ENCODE results near the gene DDX59.

Gene DDX59

GRCh38 chr1:200665861-200666260 is 3.8 kb downstream of the DDX59 start (continued):
- TF ChIP-seq BCL11B (tag by site-specific recombination; IDR thresholded peaks at IDR 0.05; ENCODE audit: low read depth): no peak
- no peak for TF ChIP-seq ZNF248 (tag by site-specific recombination; IDR thresholded peaks at IDR 0.05)

GRCh38 chr1:200660719-200661118 is 9.0 kb downstream of the DDX59 start:
- Histone ChIP-seq H3K4me3 (ENCODE audit: low read depth, low read length) (no peak overlapping the region), H3K9me3 (ENCODE audit: control insufficient read depth, insufficient read depth, low read depth, low read length) (no peaks in the 10 kb centered on the region), H3K27ac (ENCODE audit: extremely low read depth, low read depth, low read length) (no peak overlapping the region), H3K4me1 (ENCODE audit: control insufficient read depth, insufficient read depth, low read length) (no peaks in the 10 kb centered on the region), H3K36me3 (ENCODE audit: control insufficient read depth in 2 of 2, insufficient read depth in 1 of 2, low read length in 2 of 2) (peaks cover 37 to 78% of the 10 kb centered on the region in 2 experiments)
- ChIA-PET CTCF (interaction anchor here (1.3 kb wide), 1 partner anchor 39 kb away, joined by 6 read pairs; no protein-coding TSS in a partner anchor), POLR2A (interaction anchor here (2.6 kb wide), 1 partner anchor 9 kb away, joined by 13 read pairs; the partner anchor contains the start of gene DDX59)
- TF ChIP-seq KLF7 (tag by site-specific recombination; IDR thresholded peaks at IDR 0.05; ENCODE audit: borderline replicate concordance) (no peak), ZFP41 (tag by site-specific recombination; IDR thresholded peaks at IDR 0.05; ENCODE audit: borderline replicate concordance) (no peak), ZNF416 (tag by site-specific recombination; IDR thresholded peaks at IDR 0.05) (no peak), SP3 (tag by site-specific recombination; IDR thresholded peaks at IDR 0.05) (no peak)
- TF ChIP-seq, protein P1, sequence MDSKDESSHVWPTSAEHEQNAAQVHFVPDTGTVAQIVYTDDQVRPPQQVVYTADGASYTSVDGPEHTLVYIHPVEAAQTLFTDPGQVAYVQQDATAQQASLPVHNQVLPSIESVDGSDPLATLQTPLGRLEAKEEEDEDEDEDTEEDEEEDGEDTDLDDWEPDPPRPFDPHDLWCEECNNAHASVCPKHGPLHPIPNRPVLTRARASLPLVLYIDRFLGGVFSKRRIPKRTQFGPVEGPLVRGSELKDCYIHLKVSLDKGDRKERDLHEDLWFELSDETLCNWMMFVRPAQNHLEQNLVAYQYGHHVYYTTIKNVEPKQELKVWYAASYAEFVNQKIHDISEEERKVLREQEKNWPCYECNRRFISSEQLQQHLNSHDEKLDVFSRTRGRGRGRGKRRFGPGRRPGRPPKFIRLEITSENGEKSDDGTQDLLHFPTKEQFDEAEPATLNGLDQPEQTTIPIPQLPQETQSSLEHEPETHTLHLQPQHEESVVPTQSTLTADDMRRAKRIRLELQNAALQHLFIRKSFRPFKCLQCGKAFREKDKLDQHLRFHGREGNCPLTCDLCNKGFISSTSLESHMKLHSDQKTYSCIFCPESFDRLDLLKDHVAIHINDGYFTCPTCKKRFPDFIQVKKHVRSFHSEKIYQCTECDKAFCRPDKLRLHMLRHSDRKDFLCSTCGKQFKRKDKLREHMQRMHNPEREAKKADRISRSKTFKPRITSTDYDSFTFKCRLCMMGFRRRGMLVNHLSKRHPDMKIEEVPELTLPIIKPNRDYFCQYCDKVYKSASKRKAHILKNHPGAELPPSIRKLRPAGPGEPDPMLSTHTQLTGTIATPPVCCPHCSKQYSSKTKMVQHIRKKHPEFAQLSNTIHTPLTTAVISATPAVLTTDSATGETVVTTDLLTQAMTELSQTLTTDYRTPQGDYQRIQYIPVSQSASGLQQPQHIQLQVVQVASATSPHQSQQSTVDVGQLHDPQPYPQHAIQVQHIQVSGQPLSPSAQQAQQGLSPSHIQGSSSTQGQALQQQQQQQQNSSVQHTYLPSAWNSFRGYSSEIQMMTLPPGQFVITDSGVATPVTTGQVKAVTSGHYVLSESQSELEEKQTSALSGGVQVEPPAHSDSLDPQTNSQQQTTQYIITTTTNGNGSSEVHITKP (tag by site-specific recombination; IDR thresholded peaks at IDR 0.05): no peak

GRCh38 chr1:200659269-200659668 is 10.4 kb downstream of the DDX59 start:
- Histone ChIP-seq H3K36me3 (ENCODE audit: control insufficient read depth in 2 of 2, insufficient read depth in 1 of 2, low read length in 2 of 2) (peaks cover 29 to 82% of the 10 kb centered on the region in 2 experiments), H3K9me3 (ENCODE audit: control insufficient read depth, insufficient read depth, low read depth, low read length) (no peaks in the 10 kb centered on the region), H3K4me3 (ENCODE audit: low read depth, low read length) (no peak overlapping the region), H3K4me1 (ENCODE audit: control insufficient read depth, insufficient read depth, low read length) (no peaks in the 10 kb centered on the region), H3K27ac (ENCODE audit: extremely low read depth, low read depth, low read length) (no peak overlapping the region)
- ChIA-PET CTCF (interaction anchor here (0.7 to 1.3 kb wide), 2 partner anchors 20 to 37 kb away, joined by 4 to 6 read pairs; no protein-coding TSS in a partner anchor), POLR2A (interaction anchor here (2.6 kb wide), 1 partner anchor 11 kb away, joined by 13 read pairs; the partner anchor contains the start of gene DDX59)
- 0 out of 2 replicates have a peak, but pooled peaks have one; percentile 51 for TF ChIP-seq ZNF600 (tag by site-specific recombination; IDR thresholded peaks at IDR 0.05)
- TF ChIP-seq, protein P2, sequence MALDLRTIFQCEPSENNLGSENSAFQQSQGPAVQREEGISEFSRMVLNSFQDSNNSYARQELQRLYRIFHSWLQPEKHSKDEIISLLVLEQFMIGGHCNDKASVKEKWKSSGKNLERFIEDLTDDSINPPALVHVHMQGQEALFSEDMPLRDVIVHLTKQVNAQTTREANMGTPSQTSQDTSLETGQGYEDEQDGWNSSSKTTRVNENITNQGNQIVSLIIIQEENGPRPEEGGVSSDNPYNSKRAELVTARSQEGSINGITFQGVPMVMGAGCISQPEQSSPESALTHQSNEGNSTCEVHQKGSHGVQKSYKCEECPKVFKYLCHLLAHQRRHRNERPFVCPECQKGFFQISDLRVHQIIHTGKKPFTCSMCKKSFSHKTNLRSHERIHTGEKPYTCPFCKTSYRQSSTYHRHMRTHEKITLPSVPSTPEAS (tag by site-specific recombination; IDR thresholded peaks at IDR 0.05): no peak

GRCh38 chr1:200658037-200658818 is 11.5 kb downstream of the DDX59 start:
- POLR2A ChIA-PET: interaction anchor here (0.9 to 2.6 kb wide), 2 partner anchors 11 to 12 kb away, joined by 7 to 13 read pairs; partner anchors contain the start of gene DDX59
- CTCF ChIA-PET: interaction anchor here (0.6 to 0.7 kb wide), 2 partner anchors 8 to 19 kb away, joined by 3 to 4 read pairs; no protein-coding TSS in a partner anchor
- TF ChIP-seq ZNF366 (tag by site-specific recombination; conservative IDR thresholded peaks at IDR 0.05) (no peak), EGR2 (tag by site-specific recombination; IDR thresholded peaks at IDR 0.05; ENCODE audit: low read depth) (peak; percentile 73; the same call in 1 of the 2 replicates), ZNF544 (tag by site-specific recombination; IDR thresholded peaks at IDR 0.05) (no peak), ZFHX2 (tag by site-specific recombination; conservative IDR thresholded peaks at IDR 0.05) (peak; percentile 75)
- TF ChIP-seq, protein P3, sequence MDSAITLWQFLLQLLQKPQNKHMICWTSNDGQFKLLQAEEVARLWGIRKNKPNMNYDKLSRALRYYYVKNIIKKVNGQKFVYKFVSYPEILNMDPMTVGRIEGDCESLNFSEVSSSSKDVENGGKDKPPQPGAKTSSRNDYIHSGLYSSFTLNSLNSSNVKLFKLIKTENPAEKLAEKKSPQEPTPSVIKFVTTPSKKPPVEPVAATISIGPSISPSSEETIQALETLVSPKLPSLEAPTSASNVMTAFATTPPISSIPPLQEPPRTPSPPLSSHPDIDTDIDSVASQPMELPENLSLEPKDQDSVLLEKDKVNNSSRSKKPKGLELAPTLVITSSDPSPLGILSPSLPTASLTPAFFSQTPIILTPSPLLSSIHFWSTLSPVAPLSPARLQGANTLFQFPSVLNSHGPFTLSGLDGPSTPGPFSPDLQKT (IDR thresholded peaks at IDR 0.05; ENCODE audit: borderline replicate concordance, low read depth, low read length): no peak
- TF ChIP-seq, protein P1 (tag by site-specific recombination; IDR thresholded peaks at IDR 0.05): no peak
- Histone ChIP-seq H3K4me3 (ENCODE audit: low read depth, low read length) (no peak overlapping the region), H3K9me3 (ENCODE audit: control insufficient read depth, insufficient read depth, low read depth, low read length) (no peaks in the 10 kb centered on the region), H3K36me3 (ENCODE audit: control insufficient read depth in 2 of 2, insufficient read depth in 1 of 2, low read length in 2 of 2) (peaks cover 23 to 81% of the 10 kb centered on the region in 2 experiments), H3K27ac (ENCODE audit: extremely low read depth, low read depth, low read length) (no peak overlapping the region), H3K4me1 (ENCODE audit: control insufficient read depth, insufficient read depth, low read length) (no peaks in the 10 kb centered on the region)
